HG02763 (cell line): ENCODE results near the gene CEP170.

Experiments
- ATAC-seq: cut with Tn5 transposase; IDR thresholded peaks from one replicate; pipeline ENCODE4 v1.9.1; 2021; ENCODE audit warnings: mild to moderate bottlenecking, moderate library complexity; ENCODE audit not compliant: unreplicated experiment

Gene CEP170

DNA sequence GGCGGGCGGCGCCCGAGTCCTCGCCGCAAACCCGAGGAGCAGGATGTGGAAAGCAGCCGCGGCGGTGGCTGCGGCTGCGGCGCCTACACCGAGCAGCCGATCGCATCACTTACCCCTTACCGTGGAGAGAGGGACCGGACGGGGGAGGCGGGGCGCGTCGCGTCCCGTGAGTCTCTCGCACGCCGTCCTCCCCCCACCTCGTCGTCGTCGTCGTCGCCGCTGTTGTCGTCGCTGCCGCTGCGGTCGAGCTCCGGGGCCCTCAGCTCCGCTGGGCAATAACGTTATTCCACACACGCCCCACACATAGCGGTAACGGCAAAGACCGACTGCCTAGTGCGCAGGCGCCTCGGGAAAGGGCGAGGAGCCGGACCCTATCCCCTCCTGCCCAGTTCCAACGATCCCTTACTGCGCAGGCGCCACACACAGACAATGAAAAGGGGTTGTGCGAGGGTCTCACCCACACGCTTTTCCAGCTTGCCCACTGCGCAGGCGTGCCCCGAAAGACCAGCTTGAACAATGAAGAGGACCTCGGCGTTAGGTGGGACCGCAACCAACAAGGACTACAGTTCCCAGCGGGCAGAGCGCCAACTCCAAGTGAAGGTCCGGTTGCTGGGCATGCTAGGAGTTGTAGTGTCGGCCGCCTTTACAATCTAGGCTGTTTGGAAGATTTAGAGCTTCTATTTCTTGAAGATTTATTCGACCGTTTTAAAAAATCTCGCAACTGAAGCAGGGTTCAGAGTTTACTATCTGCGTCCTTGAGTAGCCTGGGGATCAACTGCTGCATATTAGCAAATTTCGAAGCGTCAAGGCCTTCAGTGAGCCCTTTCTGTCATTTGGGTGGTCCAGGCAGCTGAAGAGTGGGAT is at the start of gene CEP170:
CEP170 (minus strand) TSS at position 355 of the 864 bp plus-strand sequence. CDS start 30,001 bp downstream, outside the sequence.
- peak; percentile 46 for ATAC-seq

DNA sequence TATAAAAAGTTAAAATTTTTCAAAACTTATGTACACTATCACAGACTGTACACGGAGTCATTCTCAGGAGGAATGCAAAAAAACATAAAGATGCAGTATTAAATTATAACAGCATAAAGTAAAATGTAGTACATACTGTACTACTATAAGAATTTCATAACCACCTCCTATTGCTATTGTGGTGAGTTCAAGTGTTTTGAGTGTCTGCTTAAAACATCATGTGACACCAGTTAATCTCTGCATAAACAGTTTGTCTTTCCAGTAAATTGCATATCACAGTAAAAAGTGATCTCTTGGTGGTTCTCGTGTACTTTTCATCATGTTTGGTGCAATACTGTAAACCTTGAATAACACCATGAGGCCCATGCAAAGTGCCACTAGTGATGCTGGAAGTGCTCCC is 46.0 kb upstream of the CEP170 start:
- ATAC-seq = no peak

- ATAC-seq = no peak
Observed at GRCh38 chr1:243299069-243299468, 44.0 kb upstream of the CEP170 start.

- ATAC-seq = no peak
Observed at GRCh38 chr1:243294723-243295121, 39.6 kb upstream of the CEP170 start.

GRCh38 chr1:243293941-243294722 is 39.1 kb upstream of the CEP170 start:
- no peak for ATAC-seq

GRCh38 chr1:243292117-243292516 is 37.0 kb upstream of the CEP170 start:
- no peak for ATAC-seq

- ATAC-seq = no peak
Observed at GRCh38 chr1:243291292-243291691, 36.2 kb upstream of the CEP170 start.

- ATAC-seq = peak; percentile 17
Observed at GRCh38 chr1:243288062-243288461, 33.0 kb upstream of the CEP170 start.

GRCh38 chr1:243287652-243288051 is 32.6 kb upstream of the CEP170 start:
- ATAC-seq = peak; percentile 82

GRCh38 chr1:243287123-243287460 is 32.0 kb upstream of the CEP170 start:
- no peak for ATAC-seq

DNA sequence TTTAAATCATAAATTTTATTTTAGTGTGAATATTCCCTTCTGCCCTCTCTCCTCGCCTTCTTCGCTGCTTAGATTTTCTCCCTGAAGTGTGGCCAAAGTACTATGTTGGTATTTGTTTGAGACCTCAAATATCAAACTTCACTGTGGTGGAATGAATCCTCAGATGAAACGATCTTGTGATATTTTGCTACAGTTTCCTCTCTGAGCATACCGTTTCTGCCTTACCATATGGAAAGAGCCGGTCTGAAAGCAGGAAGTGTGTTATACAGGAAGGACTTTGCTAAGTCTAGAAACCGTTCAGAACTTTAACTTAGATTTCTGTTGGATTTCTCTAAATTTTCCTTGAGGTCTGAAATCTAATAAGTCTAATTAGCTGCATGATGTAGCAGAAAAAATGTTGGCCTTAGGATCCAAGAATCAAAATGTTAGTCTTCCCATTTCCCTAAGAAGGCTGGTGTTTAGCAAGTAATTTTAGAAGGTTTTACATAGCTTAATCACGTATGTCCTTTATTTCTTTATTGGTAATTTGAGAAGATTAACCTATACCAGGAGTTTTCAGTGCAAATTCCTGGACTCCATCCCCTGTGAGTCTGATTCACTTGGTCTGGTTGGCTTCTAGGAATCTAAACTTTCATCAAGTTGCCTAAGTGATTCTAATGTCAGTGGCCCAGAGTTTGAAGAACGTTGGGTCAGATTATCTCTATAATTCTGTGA is 31.5 kb upstream of the CEP170 start:
- ATAC-seq = no peak

GRCh38 chr1:243281672-243282071 is 26.6 kb upstream of the CEP170 start:
- ATAC-seq = no peak

DNA sequence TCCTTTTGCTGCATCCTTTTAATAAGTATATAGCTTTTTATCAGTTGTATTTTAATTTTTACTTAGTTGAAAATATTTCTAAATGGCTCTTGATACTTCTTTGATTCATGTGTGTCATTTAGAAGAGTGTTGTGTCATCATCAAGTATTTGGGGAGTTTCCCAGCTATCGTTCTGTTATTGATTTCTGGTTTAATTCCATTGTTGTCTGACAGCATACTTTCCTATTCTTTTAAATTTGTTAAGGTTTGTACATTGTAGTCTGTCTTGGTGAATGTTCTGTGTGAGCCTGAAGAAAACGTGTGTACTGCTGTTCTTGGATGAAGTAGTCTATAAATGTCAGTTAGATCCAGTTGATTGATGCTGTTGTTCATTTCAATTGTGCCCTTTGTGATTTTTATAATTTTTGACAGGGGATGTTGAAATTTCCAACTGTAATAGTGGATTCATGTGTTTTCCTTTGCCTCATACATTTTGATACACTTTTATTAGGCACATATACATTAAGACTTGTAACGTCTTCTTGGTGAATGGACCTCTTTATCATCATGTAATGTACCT is 25.6 kb upstream of the CEP170 start:
- no peak for ATAC-seq

DNA sequence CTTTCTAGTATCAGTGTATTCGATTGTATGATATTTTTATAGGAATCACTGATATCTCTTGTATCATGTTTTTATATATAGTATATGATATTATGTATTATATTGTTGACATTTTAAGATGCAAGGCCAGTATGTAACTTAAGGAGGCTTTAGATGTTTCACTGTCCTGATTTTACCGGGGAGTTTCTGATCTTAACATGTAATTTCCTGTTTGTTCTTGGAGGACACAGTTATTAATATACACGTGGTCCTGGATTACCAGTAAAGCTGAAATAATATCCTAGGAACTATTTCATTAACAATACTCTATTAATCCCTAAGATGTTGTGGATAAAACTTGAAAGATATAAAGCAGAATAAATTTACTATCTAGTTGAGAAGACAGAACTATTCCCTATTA is 20.2 kb upstream of the CEP170 start:
- no peak for ATAC-seq

DNA sequence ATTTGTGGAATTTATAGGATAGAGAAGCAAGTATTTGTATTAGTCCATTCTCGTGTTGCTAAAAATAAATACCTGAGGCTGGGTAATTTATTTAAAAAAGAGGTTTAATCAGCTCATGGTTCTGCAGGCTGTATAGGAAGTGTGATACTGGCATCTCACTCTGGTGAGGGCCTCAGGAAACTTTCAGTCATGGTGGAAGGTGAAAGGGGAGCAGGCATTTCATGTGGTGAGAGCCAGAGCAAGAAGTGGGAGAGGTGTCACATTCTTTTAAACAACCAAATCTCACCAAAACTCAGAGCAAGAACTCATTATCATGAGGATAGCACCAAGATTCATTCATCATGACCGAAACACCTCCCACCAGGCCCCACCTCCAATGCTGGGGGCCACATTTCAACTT is 18.9 kb upstream of the CEP170 start:
- ATAC-seq = no peak

DNA sequence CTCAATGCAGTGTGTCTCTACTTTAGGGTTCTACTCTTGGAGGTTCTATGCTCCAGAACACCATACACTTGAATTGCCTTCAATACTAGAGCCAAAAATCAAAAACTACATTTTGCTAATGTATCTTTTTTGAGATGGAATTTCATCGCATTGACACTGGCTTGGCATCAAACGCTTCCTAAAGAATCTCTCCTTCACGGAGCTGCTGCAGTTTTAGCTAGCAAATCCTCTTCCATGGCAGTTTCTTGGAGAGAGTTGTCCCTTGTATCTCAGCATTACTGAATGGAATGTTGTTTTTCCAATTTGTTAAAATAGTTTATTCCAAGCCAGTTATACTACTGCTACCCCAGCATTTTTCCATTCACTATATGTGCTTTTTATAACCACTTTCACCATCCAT is 18.4 kb upstream of the CEP170 start:
- no peak for ATAC-seq

- no peak for ATAC-seq
Observed at GRCh38 chr1:243272401-243272800, 17.3 kb upstream of the CEP170 start.

GRCh38 chr1:243271996-243272395 is 16.9 kb upstream of the CEP170 start:
- no peak for ATAC-seq

DNA sequence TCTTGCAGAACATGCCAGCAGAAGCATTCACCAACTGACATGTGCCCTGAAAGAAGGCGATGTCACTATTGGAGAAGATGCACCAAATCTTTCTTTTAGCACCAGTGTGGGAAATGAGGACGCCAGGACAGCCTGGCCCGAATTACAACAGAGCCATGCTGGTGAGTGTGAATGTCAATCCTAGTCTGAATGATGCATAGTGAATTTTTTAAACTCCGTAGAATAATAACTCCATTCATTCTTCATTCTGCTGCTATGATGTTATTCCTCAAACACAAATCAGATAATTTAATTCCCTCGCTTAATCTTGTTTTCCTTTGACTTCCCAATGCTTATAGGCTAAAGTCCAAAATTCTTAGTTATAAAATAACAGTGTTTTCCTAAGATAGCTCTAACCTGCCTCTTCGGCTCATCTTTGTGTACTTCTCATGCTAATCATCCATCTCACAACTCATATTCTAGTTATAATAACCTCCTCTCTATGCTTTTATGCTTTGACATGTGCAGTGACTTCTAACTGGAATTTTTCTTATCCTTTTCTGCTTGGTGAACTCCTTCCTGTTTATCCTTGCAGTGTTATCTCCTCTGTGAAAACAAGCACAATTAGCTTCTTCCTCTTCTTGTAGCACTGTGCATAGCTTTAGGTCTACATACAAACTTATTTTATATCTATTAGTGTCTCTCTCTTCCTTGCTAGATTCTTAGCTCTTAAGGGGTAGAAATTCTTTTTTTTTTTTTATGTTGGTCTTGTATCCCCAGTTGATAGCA is 15.2 kb upstream of the CEP170 start:
- no peak for ATAC-seq

GRCh38 chr1:243269461-243269801 is 14.3 kb upstream of the CEP170 start:
- peak; percentile 55 for ATAC-seq
